NB4 (cell line): ENCODE measurements around the gene PPARGC1A.

ENCODE experiments used
- CTCF ChIP-seq: IDR thresholded peaks from one replicate; pipeline ENCODE4 v1.5.1; 2012; ENCODE audit warnings: low read depth, low read length
- MAX ChIP-seq: IDR thresholded peaks from 2 replicates; pipeline ENCODE4 v1.6.1; 2011; ENCODE audit warnings: low read depth, low read length

GRCh38 chr4:23856630-23857029, 33.2 kb downstream of the PPARGC1A start:
- TF ChIP-seq CTCF (no peak), MAX (no peak)
